GM23338 (cell line): ENCODE data around the gene SHF. TPM values are rescaled to one million over a fixed set of nuclear protein-coding genes. Genes with fewer than 3 reads are reported as not detected.

ENCODE experiments used
- ATAC-seq: fragments of 200-7000 bp; cut with Tn5 transposase; 3 replicates; pipeline ENCODE4 v1.9.1; 2020
- DNase-seq: peaks from one replicate; pipeline ENCODE4 v3.0.0-alpha.2; 2015; ENCODE audit warnings: low spot score
- H2AFZ ChIP-seq: fragments of 200-600 bp; sonication (generic); 2 replicates; pipeline ENCODE4 v1.8.0; 2016; ENCODE audit warnings: antibody characterized with exemption, mild to moderate bottlenecking, moderate library complexity
- H3F3A ChIP-seq: fragments of 200-600 bp; sonication (generic); replicated peaks from 2 replicates; pipeline ENCODE4 v1.8.0; 2017; ENCODE audit warnings: antibody characterized with exemption, mixed run types, low read depth
- H3K27ac ChIP-seq: fragments of 200-600 bp; sonication (generic); 2 replicates; pipeline ENCODE4 v1.6.1; 2016; ENCODE audit warnings: low read depth
- H3K27me3 ChIP-seq: fragments of 200-600 bp; sonication (generic); 2 replicates; pipeline ENCODE4 v1.8.0; 2016; ENCODE audit warnings: mild to moderate bottlenecking, mixed run types, moderate library complexity; ENCODE audit not compliant: insufficient read depth
- H3K36me3 ChIP-seq: fragments of 200-600 bp; sonication (generic); 2 replicates; pipeline ENCODE4 v1.8.0; 2016; ENCODE audit warnings: mild to moderate bottlenecking; ENCODE audit not compliant: insufficient read depth
- H3K4me1 ChIP-seq: fragments of 200-600 bp; sonication (generic); 2 replicates; pipeline ENCODE4 v1.8.0; 2016; ENCODE audit warnings: mild to moderate bottlenecking, moderate library complexity; ENCODE audit not compliant: insufficient read depth
- H3K4me2 ChIP-seq: fragments of 200-600 bp; sonication (generic); 2 replicates; pipeline ENCODE4 v1.7.1; 2017; ENCODE audit warnings: mixed run types
- H3K4me3 ChIP-seq: fragments of 200-600 bp; sonication (generic); 2 replicates; pipeline ENCODE4 v1.6.1; 2016; ENCODE audit warnings: mixed run types
- H3K79me2 ChIP-seq: fragments of 200-600 bp; sonication (generic); replicated peaks from 2 replicates; pipeline ENCODE4 v1.8.0; 2017; ENCODE audit warnings: mild to moderate bottlenecking; ENCODE audit not compliant: insufficient read depth
- H3K9me2 ChIP-seq: fragments of 200-600 bp; sonication (generic); 2 replicates; pipeline ENCODE4 v1.8.0; 2017; ENCODE audit not compliant: insufficient read depth
- H4K20me1 ChIP-seq: fragments of 200-600 bp; sonication (generic); replicated peaks from 2 replicates; pipeline ENCODE4 v1.8.0; 2017; ENCODE audit warnings: mild to moderate bottlenecking; ENCODE audit not compliant: insufficient read depth
- H3K27ac Mint-ChIP-seq: 2 replicates; pipeline ENCODE4 v1.8.0; 2020; ENCODE audit warnings: inconsistent platforms, mild to moderate bottlenecking, moderate library complexity, mixed read lengths
- H3K27me3 Mint-ChIP-seq: 3 replicates; pipeline ENCODE4 v1.8.0; 2022; ENCODE audit warnings: low read depth, mild to moderate bottlenecking, moderate library complexity, mixed read lengths, inconsistent platforms; ENCODE audit not compliant: insufficient read depth, poor library complexity
- H3K36me3 Mint-ChIP-seq: 3 replicates; pipeline ENCODE4 v1.8.0; 2021; ENCODE audit warnings: low read depth, mild to moderate bottlenecking, inconsistent platforms, moderate library complexity, mixed read lengths
- H3K4me1 Mint-ChIP-seq: 3 replicates; pipeline ENCODE4 v1.8.0; 2020; ENCODE audit warnings: mild to moderate bottlenecking, inconsistent platforms, mixed read lengths
- H3K4me3 Mint-ChIP-seq: 3 replicates; pipeline ENCODE4 v1.8.0; 2021; ENCODE audit warnings: moderate library complexity, mild to moderate bottlenecking, inconsistent platforms, mixed read lengths
- H3K9me3 Mint-ChIP-seq: 3 replicates; pipeline ENCODE4 v1.8.0; 2020; ENCODE audit warnings: moderate library complexity, mild to moderate bottlenecking, inconsistent platforms, mixed read lengths
- EZH2 ChIP-seq: fragments of 200-600 bp; sonication (generic); IDR thresholded peaks from one replicate; pipeline ENCODE4 v1.8.0; 2017; ENCODE audit warnings: antibody characterized with exemption, mild to moderate bottlenecking, low read depth; ENCODE audit not compliant: unreplicated experiment
- EZH2phosphoT487 ChIP-seq: fragments of 200-600 bp; sonication (generic); IDR thresholded peaks from one replicate; pipeline ENCODE4 v1.8.1; 2018; ENCODE audit warnings: antibody characterized with exemption; ENCODE audit not compliant: unreplicated experiment
- JUNB ChIP-seq: IDR thresholded peaks from one replicate; pipeline ENCODE4 v1.6.1; 2016; ENCODE audit warnings: antibody characterized with exemption; ENCODE audit not compliant: unreplicated experiment
- NANOG ChIP-seq: IDR thresholded peaks from 2 replicates; pipeline ENCODE4 v1.6.1; 2016; ENCODE audit warnings: antibody characterized with exemption, borderline replicate concordance
- POLR2AphosphoS5 ChIP-seq: IDR thresholded peaks from 2 replicates; pipeline ENCODE4 v1.6.1; 2016; ENCODE audit warnings: antibody characterized with exemption, low read depth
- REST ChIP-seq: IDR thresholded peaks from one replicate; pipeline ENCODE4 v1.6.1; 2018; ENCODE audit warnings: antibody characterized with exemption; ENCODE audit not compliant: unreplicated experiment
- ZNF331 ChIP-seq: fragments of 250-450 bp; sonication (Bioruptor Pico); IDR thresholded peaks from 2 replicates; pipeline ENCODE4 v1.5.0; 2020; ENCODE audit warnings: low read depth, mild to moderate bottlenecking, moderate library complexity
- ZNF462 ChIP-seq: fragments of 250-450 bp; sonication (Bioruptor Pico); IDR thresholded peaks from 2 replicates; pipeline ENCODE4 v1.5.0; 2020; ENCODE audit warnings: mild to moderate bottlenecking, moderate library complexity
- polyA plus RNA-seq: library from polyadenylated mRNA; unstranded; fragments of >200 nt; fragmentation: Nextera tagmentation; extraction: Ambion mirVana; gene quantifications from 2 replicates; pipeline ENCODE4 v1.2.1, GENCODE V29; 2016
- total RNA-seq: library from RNA; depleted of rRNA; stranded (reverse); fragments of >200 nt; shearing (Covaris generic); gene quantifications from 2 replicates; pipeline ENCODE4 v1.2.3, GENCODE V29; 2014

Gene SHF
- total and polyA plus RNA-seq, 2 experiments from 2014 or later: 5.8 to 15.6 TPM

GRCh38 chr15:45121020-45121419 lies 66.7 kb downstream of the SHF start:
- Mint-ChIP-seq H3K27me3 (peaks cover 42% of the 10 kb centered on the region), H3K4me3 (no peak overlapping the region), H3K27ac (no peak overlapping the region), H3K4me1 (peaks cover 8% of the 10 kb centered on the region; the same call in 2 of the 3 replicates), H3K36me3 (no peaks in the 10 kb centered on the region), H3K9me3 (peaks cover 8% of the 10 kb centered on the region; the same call in 2 of the 3 replicates)
- no peaks in the 10 kb centered on the region; the same call in 1 of the 2 replicates for H4K20me1 ChIP-seq
- H3K27ac ChIP-seq: no peak overlapping the region
- H3K36me3 ChIP-seq: no peaks in the 10 kb centered on the region
- H3F3A ChIP-seq: no peaks in the 10 kb centered on the region
- H2AFZ ChIP-seq: no peak overlapping the region
- ATAC-seq: no peak
- peaks cover 11% of the 10 kb centered on the region; the same call in 1 of the 2 replicates for H3K4me1 ChIP-seq
- no peaks in the 10 kb centered on the region for H3K79me2 ChIP-seq
- TF ChIP-seq NANOG: no peak
- no peak for TF ChIP-seq ZNF462 (CRISPR knock-in tag)
- no peak for TF ChIP-seq POLR2AphosphoS5
- no peak for TF ChIP-seq EZH2
- no peak for TF ChIP-seq ZNF331 (CRISPR knock-in tag)
- TF ChIP-seq EZH2phosphoT487: no peak
- no peak for TF ChIP-seq REST
- no peak for TF ChIP-seq JUNB
- H3K27me3 ChIP-seq: peaks cover 92% of the 10 kb centered on the region
- no peak overlapping the region for H3K4me3 ChIP-seq
- no peak overlapping the region for H3K4me2 ChIP-seq
- H3K9me2 ChIP-seq: no peaks in the 10 kb centered on the region
- no peak for DNase-seq
